HEK293 (cell line): ENCODE results near the gene TSACC.

ENCODE experiments used
- CTCF ChIA-PET: fragments of 350-600 bp; formaldehyde crosslinking; extraction: SDS; loops from one replicate; lab custom pipeline; 2021; ENCODE audit warnings: antibody characterized with exemption; lab: Yijun Ruan, JAX
- POLR2A ChIA-PET: fragments of 300-600 bp; formaldehyde crosslinking; extraction: SDS; loops from one replicate; lab custom pipeline; 2020; ENCODE audit warnings: antibody characterized with exemption, inconsistent platforms; lab: Yijun Ruan, JAX
- H3K27ac ChIP-seq: fragments of 200-500 bp; sonication (Bioruptor generic); 2 replicates; pipeline ENCODE4 v1.5.1; 2014; ENCODE audit warnings: low read depth, low read length, control low read depth, inconsistent platforms; ENCODE audit errors: extremely low read depth
- H3K36me3 ChIP-seq, 2 experiments: fragments of 200-500 bp in 1 of 2; sonication (Bioruptor generic) in 1 of 2; 1 replicate in 1 of 2; 2 replicates in 1 of 2; pipeline ENCODE4 v1.5.1; 2014 to 2017; ENCODE audit warnings: inconsistent platforms in 2 of 2, low read length in 2 of 2; ENCODE audit not compliant: control insufficient read depth in 2 of 2, insufficient read depth in 1 of 2
- H3K4me1 ChIP-seq: fragments of 200-500 bp; sonication (Bioruptor generic); 2 replicates; pipeline ENCODE4 v1.5.1; 2014; ENCODE audit warnings: mild to moderate bottlenecking, low read length, inconsistent platforms; ENCODE audit not compliant: control insufficient read depth, insufficient read depth
- H3K4me3 ChIP-seq: 2 replicates; pipeline ENCODE4 v1.5.1; 2011; ENCODE audit warnings: low read depth, mild to moderate bottlenecking, control low read depth, low read length, moderate library complexity
- H3K9me3 ChIP-seq: fragments of 200-500 bp; sonication (Bioruptor generic); 2 replicates; pipeline ENCODE4 v1.5.1; 2014; ENCODE audit warnings: low read depth, low read length, inconsistent platforms; ENCODE audit not compliant: control insufficient read depth, insufficient read depth
- SALL2 ChIP-seq: fragments of 450-650 bp; formaldehyde crosslinking; IDR thresholded peaks from 2 replicates; pipeline ENCODE4 v1.5.0; 2017; ENCODE audit warnings: missing biosample characterization, mild to moderate bottlenecking, missing genetic modification characterization, borderline replicate concordance
- SETDB1 ChIP-seq: IDR thresholded peaks from one replicate; pipeline ENCODE4 v1.6.1; 2017; ENCODE audit warnings: mild to moderate bottlenecking, low read length, moderate library complexity, mixed read lengths; ENCODE audit not compliant: insufficient read length
- ZBTB8A ChIP-seq: fragments of 450-650 bp; formaldehyde crosslinking; IDR thresholded peaks from 2 replicates; pipeline ENCODE4 v1.5.1; 2016; ENCODE audit warnings: missing biosample characterization, missing genetic modification characterization
- ZFHX2 ChIP-seq: fragments of 450-650 bp; formaldehyde crosslinking; conservative IDR thresholded peaks from 2 replicates; pipeline ENCODE4 v1.5.1; 2016; ENCODE audit warnings: missing biosample characterization, missing genetic modification characterization
- ZFP3 ChIP-seq: fragments of 450-650 bp; formaldehyde crosslinking; IDR thresholded peaks from 2 replicates; pipeline ENCODE4 v1.5.1; 2016; ENCODE audit warnings: low read depth, missing biosample characterization, missing genetic modification characterization
- ZNF175 ChIP-seq: fragments of 450-650 bp; formaldehyde crosslinking; IDR thresholded peaks from 2 replicates; pipeline ENCODE4 v1.5.1; 2016; ENCODE audit warnings: missing biosample characterization, missing genetic modification characterization
- ZNF426 ChIP-seq: fragments of 450-650 bp; formaldehyde crosslinking; IDR thresholded peaks from 2 replicates; pipeline ENCODE4 v1.5.1; 2017; ENCODE audit warnings: missing biosample characterization, missing genetic modification characterization, mild to moderate bottlenecking, inconsistent platforms, moderate library complexity
- ZNF549 ChIP-seq: fragments of 450-650 bp; IDR thresholded peaks from 2 replicates; pipeline ENCODE4 v1.5.1; 2018; ENCODE audit warnings: missing biosample characterization, missing genetic modification characterization, mild to moderate bottlenecking, inconsistent platforms, moderate library complexity
- ZNF624 ChIP-seq: fragments of 450-650 bp; formaldehyde crosslinking; IDR thresholded peaks from 2 replicates; pipeline ENCODE4 v1.5.1; 2017; ENCODE audit warnings: missing biosample characterization, missing genetic modification characterization
- ZNF629 ChIP-seq: fragments of 450-650 bp; formaldehyde crosslinking; IDR thresholded peaks from 2 replicates; pipeline ENCODE4 v1.5.1; 2017; ENCODE audit warnings: missing biosample characterization, missing genetic modification characterization
- ZNF747 ChIP-seq: fragments of 450-650 bp; formaldehyde crosslinking; IDR thresholded peaks from 2 replicates; pipeline ENCODE4 v1.5.1; 2016; ENCODE audit warnings: missing biosample characterization, missing genetic modification characterization
- TF ChIP-seq, protein P1 (sequence below): fragments of 450-650 bp; formaldehyde crosslinking; IDR thresholded peaks from 2 replicates; pipeline ENCODE4 v1.5.1; 2016; ENCODE audit warnings: missing biosample characterization, missing genetic modification characterization
- TF ChIP-seq, protein P2 (sequence below): fragments of 450-650 bp; formaldehyde crosslinking; IDR thresholded peaks from 2 replicates; pipeline ENCODE4 v1.5.1; 2016; ENCODE audit warnings: missing biosample characterization, missing genetic modification characterization, borderline replicate concordance
- TF ChIP-seq, protein P3 (sequence below): fragments of 450-650 bp; formaldehyde crosslinking; conservative IDR thresholded peaks from 2 replicates; pipeline ENCODE4 v1.5.1; 2016; ENCODE audit warnings: low read depth, missing biosample characterization, missing genetic modification characterization
- TF ChIP-seq, protein P4 (sequence below): fragments of 450-650 bp; formaldehyde crosslinking; IDR thresholded peaks from 2 replicates; pipeline ENCODE4 v1.5.1; 2016; ENCODE audit warnings: missing biosample characterization, missing genetic modification characterization

Gene TSACC

DNA sequence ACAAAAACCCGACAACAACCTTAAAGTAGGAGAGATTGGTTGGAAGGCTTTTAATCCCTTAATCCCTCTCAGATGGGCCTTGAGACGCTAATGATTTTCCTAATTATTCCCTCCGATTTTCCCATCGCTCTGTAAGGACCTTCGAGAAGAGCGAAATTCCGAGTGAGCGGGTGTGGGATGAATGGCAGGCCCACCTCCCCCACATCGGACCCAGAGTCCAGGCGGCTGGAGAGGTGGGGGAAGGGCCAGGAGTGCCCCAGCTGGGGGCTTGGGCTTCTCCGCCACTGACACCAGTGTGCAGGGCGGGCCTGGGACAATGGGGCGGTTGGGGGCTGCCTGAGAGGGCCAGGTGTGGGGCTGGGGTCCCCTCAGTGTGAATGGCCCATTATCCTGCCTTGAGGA lies 54.1 kb downstream of the TSACC start:
- H3K9me3 ChIP-seq, result no peaks in the 10 kb centered on the region
- no peaks in the 10 kb centered on the region for H3K4me1 ChIP-seq
- CTCF ChIA-PET, result interaction anchor here (0.6 to 17.5 kb wide), 3 partner anchors 27 to 166 kb away, joined by 3 to 439 read pairs (median 3); no protein-coding TSS in a partner anchor
- TF ChIP-seq ZNF426 (tag by site-specific recombination) (no peak), ZFHX2 (tag by site-specific recombination) (no peak), ZNF549 (tag by site-specific recombination) (no peak), SETDB1 (no peak), ZNF747 (tag by site-specific recombination) (no peak), ZNF624 (tag by site-specific recombination) (no peak)
- TF ChIP-seq, protein P1, sequence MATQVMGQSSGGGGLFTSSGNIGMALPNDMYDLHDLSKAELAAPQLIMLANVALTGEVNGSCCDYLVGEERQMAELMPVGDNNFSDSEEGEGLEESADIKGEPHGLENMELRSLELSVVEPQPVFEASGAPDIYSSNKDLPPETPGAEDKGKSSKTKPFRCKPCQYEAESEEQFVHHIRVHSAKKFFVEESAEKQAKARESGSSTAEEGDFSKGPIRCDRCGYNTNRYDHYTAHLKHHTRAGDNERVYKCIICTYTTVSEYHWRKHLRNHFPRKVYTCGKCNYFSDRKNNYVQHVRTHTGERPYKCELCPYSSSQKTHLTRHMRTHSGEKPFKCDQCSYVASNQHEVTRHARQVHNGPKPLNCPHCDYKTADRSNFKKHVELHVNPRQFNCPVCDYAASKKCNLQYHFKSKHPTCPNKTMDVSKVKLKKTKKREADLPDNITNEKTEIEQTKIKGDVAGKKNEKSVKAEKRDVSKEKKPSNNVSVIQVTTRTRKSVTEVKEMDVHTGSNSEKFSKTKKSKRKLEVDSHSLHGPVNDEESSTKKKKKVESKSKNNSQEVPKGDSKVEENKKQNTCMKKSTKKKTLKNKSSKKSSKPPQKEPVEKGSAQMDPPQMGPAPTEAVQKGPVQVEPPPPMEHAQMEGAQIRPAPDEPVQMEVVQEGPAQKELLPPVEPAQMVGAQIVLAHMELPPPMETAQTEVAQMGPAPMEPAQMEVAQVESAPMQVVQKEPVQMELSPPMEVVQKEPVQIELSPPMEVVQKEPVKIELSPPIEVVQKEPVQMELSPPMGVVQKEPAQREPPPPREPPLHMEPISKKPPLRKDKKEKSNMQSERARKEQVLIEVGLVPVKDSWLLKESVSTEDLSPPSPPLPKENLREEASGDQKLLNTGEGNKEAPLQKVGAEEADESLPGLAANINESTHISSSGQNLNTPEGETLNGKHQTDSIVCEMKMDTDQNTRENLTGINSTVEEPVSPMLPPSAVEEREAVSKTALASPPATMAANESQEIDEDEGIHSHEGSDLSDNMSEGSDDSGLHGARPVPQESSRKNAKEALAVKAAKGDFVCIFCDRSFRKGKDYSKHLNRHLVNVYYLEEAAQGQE (tag by site-specific recombination), result no peak
- TF ChIP-seq, all 188 proteins: peak for 0
- no peak overlapping the region for H3K4me3 ChIP-seq
- H3K36me3 ChIP-seq, result no peaks in the 10 kb centered on the region
- POLR2A ChIA-PET, result no interaction called here
- H3K27ac ChIP-seq, result no peak overlapping the region

DNA sequence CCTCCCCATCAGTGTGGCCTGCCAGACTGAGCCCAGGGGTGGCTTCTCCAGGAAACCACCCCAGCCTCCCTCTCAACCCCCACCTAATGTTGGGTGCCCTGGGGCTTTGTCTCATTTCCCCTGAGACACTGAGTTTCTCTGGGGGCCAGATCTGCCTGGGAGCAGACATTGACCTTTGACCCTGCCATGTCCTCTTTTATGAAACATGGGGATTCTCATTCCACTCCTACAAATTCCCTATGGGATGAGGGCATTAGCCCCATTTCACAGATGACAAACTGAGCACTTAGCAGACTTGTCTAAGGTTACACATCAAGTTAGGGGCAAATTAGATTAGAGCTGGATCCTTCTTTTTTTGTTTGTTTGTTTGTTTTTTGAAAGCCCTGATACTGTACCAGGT lies 54.8 kb downstream of the TSACC start:
- Histone ChIP-seq H3K36me3 (no peaks in the 10 kb centered on the region), H3K27ac (no peak overlapping the region), H3K4me3 (no peak overlapping the region), H3K4me1 (no peaks in the 10 kb centered on the region), H3K9me3 (no peaks in the 10 kb centered on the region)
- TF ChIP-seq SALL2 (tag by site-specific recombination), result no peak
- TF ChIP-seq, protein P2, sequence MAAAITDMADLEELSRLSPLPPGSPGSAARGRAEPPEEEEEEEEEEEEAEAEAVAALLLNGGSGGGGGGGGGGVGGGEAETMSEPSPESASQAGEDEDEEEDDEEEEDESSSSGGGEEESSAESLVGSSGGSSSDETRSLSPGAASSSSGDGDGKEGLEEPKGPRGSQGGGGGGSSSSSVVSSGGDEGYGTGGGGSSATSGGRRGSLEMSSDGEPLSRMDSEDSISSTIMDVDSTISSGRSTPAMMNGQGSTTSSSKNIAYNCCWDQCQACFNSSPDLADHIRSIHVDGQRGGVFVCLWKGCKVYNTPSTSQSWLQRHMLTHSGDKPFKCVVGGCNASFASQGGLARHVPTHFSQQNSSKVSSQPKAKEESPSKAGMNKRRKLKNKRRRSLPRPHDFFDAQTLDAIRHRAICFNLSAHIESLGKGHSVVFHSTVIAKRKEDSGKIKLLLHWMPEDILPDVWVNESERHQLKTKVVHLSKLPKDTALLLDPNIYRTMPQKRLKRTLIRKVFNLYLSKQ, result no peak
- ChIA-PET CTCF (interaction anchor here (0.7 to 1.4 kb wide), 2 partner anchors 8 to 62 kb away, joined by 3 to 6 read pairs; no protein-coding TSS in a partner anchor), POLR2A (no interaction called here)

DNA sequence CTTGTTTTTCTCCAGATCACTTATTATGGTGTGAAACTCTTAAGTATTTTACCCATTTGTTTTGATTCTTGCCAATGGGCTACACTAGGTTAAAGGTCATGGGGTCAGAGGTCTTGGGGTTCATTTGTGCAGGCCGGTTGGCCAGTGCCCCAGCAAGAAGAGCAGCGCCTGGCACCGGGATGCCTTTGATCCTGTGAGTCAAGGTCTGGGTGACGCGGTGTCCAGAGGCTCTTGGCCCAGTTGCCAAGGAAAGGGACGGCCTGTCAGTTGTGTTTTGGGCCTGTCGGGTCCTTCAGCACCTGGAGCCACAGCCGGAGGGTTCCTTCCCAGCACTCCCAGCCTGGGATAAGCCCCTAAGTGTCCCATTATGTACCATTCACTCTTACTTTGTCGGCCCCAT lies 55.8 kb downstream of the TSACC start:
- Histone ChIP-seq H3K4me1 (no peaks in the 10 kb centered on the region), H3K36me3 (no peaks in the 10 kb centered on the region), H3K4me3 (no peak overlapping the region), H3K9me3 (no peaks in the 10 kb centered on the region), H3K27ac (no peak overlapping the region)
- CTCF ChIA-PET, result interaction anchor here (0.7 to 1.4 kb wide), 2 partner anchors 9 to 61 kb away, joined by 3 to 6 read pairs; no protein-coding TSS in a partner anchor
- POLR2A ChIA-PET, result no interaction called here
- TF ChIP-seq, protein P3, sequence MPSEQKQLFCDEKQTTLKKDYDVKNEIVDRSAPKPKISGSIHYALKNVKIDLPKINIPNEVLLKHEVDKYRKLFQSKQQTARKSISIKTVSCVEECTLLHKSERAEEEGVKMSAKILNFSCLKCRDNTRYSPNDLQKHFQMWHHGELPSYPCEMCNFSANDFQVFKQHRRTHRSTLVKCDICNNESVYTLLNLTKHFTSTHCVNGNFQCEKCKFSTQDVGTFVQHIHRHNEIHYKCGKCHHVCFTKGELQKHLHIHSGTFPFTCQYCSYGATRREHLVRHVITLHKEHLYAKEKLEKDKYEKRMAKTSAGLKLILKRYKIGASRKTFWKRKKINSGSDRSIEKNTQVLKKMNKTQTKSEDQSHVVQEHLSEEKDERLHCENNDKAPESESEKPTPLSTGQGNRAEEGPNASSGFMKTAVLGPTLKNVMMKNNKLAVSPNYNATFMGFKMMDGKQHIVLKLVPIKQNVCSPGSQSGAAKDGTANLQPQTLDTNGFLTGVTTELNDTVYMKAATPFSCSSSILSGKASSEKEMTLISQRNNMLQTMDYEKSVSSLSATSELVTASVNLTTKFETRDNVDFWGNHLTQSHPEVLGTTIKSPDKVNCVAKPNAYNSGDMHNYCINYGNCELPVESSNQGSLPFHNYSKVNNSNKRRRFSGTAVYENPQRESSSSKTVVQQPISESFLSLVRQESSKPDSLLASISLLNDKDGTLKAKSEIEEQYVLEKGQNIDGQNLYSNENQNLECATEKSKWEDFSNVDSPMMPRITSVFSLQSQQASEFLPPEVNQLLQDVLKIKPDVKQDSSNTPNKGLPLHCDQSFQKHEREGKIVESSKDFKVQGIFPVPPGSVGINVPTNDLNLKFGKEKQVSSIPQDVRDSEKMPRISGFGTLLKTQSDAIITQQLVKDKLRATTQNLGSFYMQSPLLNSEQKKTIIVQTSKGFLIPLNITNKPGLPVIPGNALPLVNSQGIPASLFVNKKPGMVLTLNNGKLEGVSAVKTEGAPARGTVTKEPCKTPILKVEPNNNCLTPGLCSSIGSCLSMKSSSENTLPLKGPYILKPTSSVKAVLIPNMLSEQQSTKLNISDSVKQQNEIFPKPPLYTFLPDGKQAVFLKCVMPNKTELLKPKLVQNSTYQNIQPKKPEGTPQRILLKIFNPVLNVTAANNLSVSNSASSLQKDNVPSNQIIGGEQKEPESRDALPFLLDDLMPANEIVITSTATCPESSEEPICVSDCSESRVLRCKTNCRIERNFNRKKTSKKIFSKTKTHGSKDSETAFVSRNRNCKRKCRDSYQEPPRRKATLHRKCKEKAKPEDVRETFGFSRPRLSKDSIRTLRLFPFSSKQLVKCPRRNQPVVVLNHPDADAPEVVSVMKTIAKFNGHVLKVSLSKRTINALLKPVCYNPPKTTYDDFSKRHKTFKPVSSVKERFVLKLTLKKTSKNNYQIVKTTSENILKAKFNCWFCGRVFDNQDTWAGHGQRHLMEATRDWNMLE (tag by site-specific recombination), result no peak
- TF ChIP-seq ZNF629 (tag by site-specific recombination) (no peak), ZNF175 (tag by site-specific recombination) (no peak), ZFP3 (tag by site-specific recombination) (no peak), ZBTB8A (tag by site-specific recombination) (no peak)
- TF ChIP-seq, protein P1 (tag by site-specific recombination), result no peak
- TF ChIP-seq, protein P4, sequence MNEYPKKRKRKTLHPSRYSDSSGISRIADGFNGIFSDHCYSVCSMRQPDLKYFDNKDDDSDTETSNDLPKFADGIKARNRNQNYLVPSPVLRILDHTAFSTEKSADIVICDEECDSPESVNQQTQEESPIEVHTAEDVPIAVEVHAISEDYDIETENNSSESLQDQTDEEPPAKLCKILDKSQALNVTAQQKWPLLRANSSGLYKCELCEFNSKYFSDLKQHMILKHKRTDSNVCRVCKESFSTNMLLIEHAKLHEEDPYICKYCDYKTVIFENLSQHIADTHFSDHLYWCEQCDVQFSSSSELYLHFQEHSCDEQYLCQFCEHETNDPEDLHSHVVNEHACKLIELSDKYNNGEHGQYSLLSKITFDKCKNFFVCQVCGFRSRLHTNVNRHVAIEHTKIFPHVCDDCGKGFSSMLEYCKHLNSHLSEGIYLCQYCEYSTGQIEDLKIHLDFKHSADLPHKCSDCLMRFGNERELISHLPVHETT (tag by site-specific recombination), result no peak
